WTC11 (cell line): ENCODE measurements around the gene SURF6. TPM values are rescaled to one million over a fixed set of nuclear protein-coding genes. Genes with fewer than 3 reads are reported as not detected.

Experiments
- ATAC-seq: fragments of 200-7000 bp; cut with Tn5 transposase; 2 replicates; pipeline ENCODE4 v1.10.0; 2021; ENCODE audit warnings: mild to moderate bottlenecking, moderate library complexity
- CTCF ChIA-PET: fragments of 300-600 bp; sonication (Branson Sonifier 250); formaldehyde crosslinking; loops from one replicate; lab custom pipeline; 2021; ENCODE audit warnings: antibody characterized with exemption; lab: Charles Lee
- POLR2A ChIA-PET: fragments of 350-600 bp; sonication (Branson Sonifier 250); formaldehyde crosslinking; loops from one replicate; lab custom pipeline; 2021; ENCODE audit warnings: antibody characterized with exemption; lab: Charles Lee
- DNase-seq: peaks from one replicate; pipeline ENCODE4 v3.0.0; 2021; ENCODE audit warnings: low spot score
- H3K27ac Mint-ChIP-seq: 2 replicates; pipeline ENCODE4 v1.8.0; 2021; ENCODE audit warnings: mixed read lengths
- H3K27me3 Mint-ChIP-seq: 2 replicates; pipeline ENCODE4 v1.8.0; 2021; ENCODE audit warnings: low read depth, mild to moderate bottlenecking, moderate library complexity, mixed read lengths
- H3K36me3 Mint-ChIP-seq: 2 replicates; pipeline ENCODE4 v1.8.0; 2021; ENCODE audit warnings: mixed read lengths
- H3K4me1 Mint-ChIP-seq: 2 replicates; pipeline ENCODE4 v1.8.0; 2022; ENCODE audit warnings: mixed read lengths
- H3K4me3 Mint-ChIP-seq: 2 replicates; pipeline ENCODE4 v1.8.0; 2021; ENCODE audit warnings: mild to moderate bottlenecking, moderate library complexity, mixed read lengths
- H3K9me3 Mint-ChIP-seq: 2 replicates; pipeline ENCODE4 v1.8.0; 2021; ENCODE audit warnings: mixed read lengths
- AR ChIP-seq: fragments of 250-450 bp; sonication (Bioruptor Pico); IDR thresholded peaks from 2 replicates; pipeline ENCODE4 v1.9.0; 2021; ENCODE audit warnings: mild to moderate bottlenecking
- CBFB ChIP-seq: sonication (generic); formaldehyde crosslinking; IDR thresholded peaks from 2 replicates; pipeline ENCODE4 v1.8.1; 2022; ENCODE audit warnings: mild to moderate bottlenecking, low read depth, missing genetic modification reagents
- CREB1 ChIP-seq: sonication (generic); formaldehyde crosslinking; IDR thresholded peaks from 2 replicates; pipeline ENCODE4 v1.8.0; 2023; ENCODE audit warnings: mild to moderate bottlenecking, missing genetic modification reagents
- E2F1 ChIP-seq: sonication (generic); formaldehyde crosslinking; IDR thresholded peaks from 2 replicates; pipeline ENCODE4 v1.8.0; 2022; ENCODE audit warnings: mild to moderate bottlenecking, missing genetic modification reagents
- GABPB1 ChIP-seq: sonication (generic); formaldehyde crosslinking; IDR thresholded peaks from 2 replicates; pipeline ENCODE4 v1.8.1; 2023; ENCODE audit warnings: mild to moderate bottlenecking, missing genetic modification reagents
- JUN ChIP-seq: sonication (generic); formaldehyde crosslinking; IDR thresholded peaks from 2 replicates; pipeline ENCODE4 v1.8.0; 2023; ENCODE audit warnings: mild to moderate bottlenecking, missing genetic modification reagents
- MAX ChIP-seq: sonication (generic); formaldehyde crosslinking; IDR thresholded peaks from 2 replicates; pipeline ENCODE4 v1.8.0; 2022; ENCODE audit warnings: mild to moderate bottlenecking, missing genetic modification reagents
- NR2C2 ChIP-seq: sonication (generic); formaldehyde crosslinking; IDR thresholded peaks from 2 replicates; pipeline ENCODE4 v1.8.0; 2022; ENCODE audit warnings: mild to moderate bottlenecking, missing genetic modification reagents
- PRDM15 ChIP-seq: sonication (generic); formaldehyde crosslinking; IDR thresholded peaks from 2 replicates; pipeline ENCODE4 v1.8.0; 2022; ENCODE audit warnings: missing genetic modification reagents
- PREB ChIP-seq: sonication (generic); formaldehyde crosslinking; IDR thresholded peaks from 2 replicates; pipeline ENCODE4 v1.8.1; 2022; ENCODE audit warnings: mild to moderate bottlenecking, missing genetic modification reagents, moderate library complexity, borderline replicate concordance
- RELA ChIP-seq: sonication (generic); formaldehyde crosslinking; IDR thresholded peaks from 2 replicates; pipeline ENCODE4 v1.8.1; 2022; ENCODE audit warnings: missing genetic modification reagents, mild to moderate bottlenecking, borderline replicate concordance
- SMAD4 ChIP-seq: sonication (generic); formaldehyde crosslinking; IDR thresholded peaks from 2 replicates; pipeline ENCODE4 v1.8.0; 2022; ENCODE audit warnings: mild to moderate bottlenecking, missing genetic modification reagents
- STAT6 ChIP-seq: sonication (generic); formaldehyde crosslinking; conservative IDR thresholded peaks from 2 replicates; pipeline ENCODE4 v1.8.1; 2023; ENCODE audit warnings: mild to moderate bottlenecking, low read depth, missing genetic modification reagents, moderate library complexity
- TCF7 ChIP-seq: sonication (generic); formaldehyde crosslinking; IDR thresholded peaks from 2 replicates; pipeline ENCODE4 v1.8.0; 2022; ENCODE audit warnings: mild to moderate bottlenecking, low read depth, missing genetic modification reagents, moderate library complexity
- ZMAT4 ChIP-seq: fragments of 250-450 bp; sonication (Bioruptor Pico); IDR thresholded peaks from 2 replicates; pipeline ENCODE4 v1.9.0; 2021; ENCODE audit warnings: mild to moderate bottlenecking
- ZNF317 ChIP-seq: sonication (generic); formaldehyde crosslinking; IDR thresholded peaks from 2 replicates; pipeline ENCODE4 v1.8.1; 2023; ENCODE audit warnings: low read depth, mild to moderate bottlenecking, moderate library complexity, missing genetic modification reagents, borderline replicate concordance
- ZNF416 ChIP-seq: fragments of 250-450 bp; sonication (Bioruptor Pico); IDR thresholded peaks from 2 replicates; pipeline ENCODE4 v1.9.0; 2021; ENCODE audit warnings: mild to moderate bottlenecking, inconsistent platforms
- ZNF512 ChIP-seq: sonication (generic); formaldehyde crosslinking; IDR thresholded peaks from 2 replicates; pipeline ENCODE4 v1.8.1; 2022; ENCODE audit warnings: missing genetic modification reagents, borderline replicate concordance
- ZSCAN18 ChIP-seq: fragments of 250-450 bp; sonication (Bioruptor Pico); IDR thresholded peaks from 2 replicates; pipeline ENCODE4 v2.1.2; 2022; ENCODE audit warnings: mild to moderate bottlenecking, moderate library complexity
- total RNA-seq: library from RNA; stranded (reverse); gene quantifications from 3 replicates; pipeline ENCODE4 v1.2.3, GENCODE V29; 2021

SURF6 gene
- total RNA-seq, 1 experiment from 2014 or later, result 67.2 TPM

- H3K27me3 Mint-ChIP-seq, result no peaks in the 10 kb centered on the region
- H3K36me3 Mint-ChIP-seq, result peaks cover 55% of the 10 kb centered on the region
- DNase-seq (no peak), ATAC-seq (no peak)
- no peak overlapping the region for H3K4me3 Mint-ChIP-seq
- H3K27ac Mint-ChIP-seq, result peak overlapping the region; percentile 80; the same call in 1 of the 2 replicates
- ChIA-PET CTCF (interaction anchor here (1.2 kb wide), 1 partner anchor 18 kb away, joined by 7 read pairs; no protein-coding TSS in a partner anchor), POLR2A (no interaction called here)
- TF ChIP-seq ZMAT4 (CRISPR knock-in tag), result no peak
- no peak for TF ChIP-seq RELA (CRISPR knock-in tag)
- no peak for TF ChIP-seq TCF7 (CRISPR knock-in tag)
- no peak for TF ChIP-seq ZNF416 (CRISPR knock-in tag)
- no peak for TF ChIP-seq ZNF512 (CRISPR knock-in tag)
- TF ChIP-seq PREB (CRISPR knock-in tag), result no peak
- TF ChIP-seq CREB1 (CRISPR knock-in tag), result no peak
- TF ChIP-seq JUN (CRISPR knock-in tag), result no peak
- TF ChIP-seq ZSCAN18, result no peak
- no peak for TF ChIP-seq CBFB (CRISPR knock-in tag)
- TF ChIP-seq AR (CRISPR knock-in tag), result no peak
- no peak for TF ChIP-seq STAT6 (CRISPR knock-in tag)
- TF ChIP-seq MAX (CRISPR knock-in tag), result no peak
- TF ChIP-seq PRDM15, result no peak
- no peak for TF ChIP-seq GABPB1 (CRISPR knock-in tag)
- TF ChIP-seq NR2C2, result no peak
- no peak for TF ChIP-seq SMAD4 (CRISPR knock-in tag)
- no peak for TF ChIP-seq E2F1
- no peak for TF ChIP-seq ZNF317
- peaks cover 9% of the 10 kb centered on the region for H3K4me1 Mint-ChIP-seq
- H3K9me3 Mint-ChIP-seq, result no peaks in the 10 kb centered on the region
Observed at GRCh38 chr9:133360400-133361393, 24.7 kb upstream of the SURF6 start.
